ENCODE data around the gene ATP2A1. TPM values are rescaled to one million over a fixed set of nuclear protein-coding genes. Genes with fewer than 3 reads are reported as not detected.

ATP2A1 gene
- total and polyA plus RNA-seq, 2 experiments from 2014 or later: 0.73 to 4.0 TPM

DNA sequence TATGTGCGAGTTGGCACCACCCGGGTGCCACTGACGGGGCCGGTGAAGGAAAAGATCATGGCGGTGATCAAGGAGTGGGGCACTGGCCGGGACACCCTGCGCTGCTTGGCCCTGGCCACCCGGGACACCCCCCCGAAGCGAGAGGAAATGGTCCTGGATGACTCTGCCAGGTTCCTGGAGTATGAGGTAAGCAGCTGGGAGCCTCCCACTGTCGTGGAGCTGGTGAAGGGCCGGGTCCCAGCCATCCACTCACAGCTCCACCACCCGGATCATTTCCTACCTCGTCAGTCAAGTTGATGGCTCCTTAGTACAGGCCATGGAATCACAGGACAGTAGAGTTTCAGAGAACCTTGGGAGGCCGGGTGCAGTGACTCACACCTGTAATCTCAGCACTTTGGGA is 20.0 kb downstream of the ATP2A1 start (continued):
- TF ChIP-seq ETS1 (IDR thresholded peaks at IDR 0.05) (no peak), CREB1 (CRISPR knock-in tag; IDR thresholded peaks at IDR 0.05; ENCODE audit: low read depth) (no peak), POLR2AphosphoS5 (IDR thresholded peaks at IDR 0.05; ENCODE audit: low read depth) (no peak), REST (IDR thresholded peaks at IDR 0.05; ENCODE audit: unreplicated experiment) (no peak)

GRCh38 chr16:28898942-28899341 is 20.7 kb downstream of the ATP2A1 start:
- no peak overlapping the region for H3K4me2 ChIP-seq
- DNase-seq (ENCODE audit: low spot score): no peak
- no peaks in the 10 kb centered on the region for H3K9me2 ChIP-seq (ENCODE audit: insufficient read depth)
- no peak for ATAC-seq
- H2AFZ ChIP-seq: no peak overlapping the region
- H3K27me3 ChIP-seq (ENCODE audit: insufficient read depth): no peaks in the 10 kb centered on the region
- Mint-ChIP-seq H3K9me3 (no peaks in the 10 kb centered on the region), H3K4me1 (no peaks in the 10 kb centered on the region), H3K4me3 (no peak overlapping the region), H3K36me3 (ENCODE audit: low read depth) (no peaks in the 10 kb centered on the region; the same call in 2 of the 3 replicates), H3K27ac (no peak overlapping the region), H3K27me3 (ENCODE audit: insufficient read depth, low read depth, poor library complexity) (peaks cover 6% of the 10 kb centered on the region)
- no peak overlapping the region for H3K27ac ChIP-seq (ENCODE audit: low read depth)
- H3K36me3 ChIP-seq (ENCODE audit: insufficient read depth): no peaks in the 10 kb centered on the region
- H3K4me3 ChIP-seq: no peak overlapping the region
- H3K4me1 ChIP-seq (ENCODE audit: insufficient read depth): no peaks in the 10 kb centered on the region
- H3K79me2 ChIP-seq (replicated peaks; ENCODE audit: insufficient read depth): no peaks in the 10 kb centered on the region
- TF ChIP-seq POLR2AphosphoS5 (IDR thresholded peaks at IDR 0.05; ENCODE audit: low read depth): no peak
- TF ChIP-seq ETS1 (IDR thresholded peaks at IDR 0.05): no peak
- TF ChIP-seq NANOG (IDR thresholded peaks at IDR 0.05; ENCODE audit: borderline replicate concordance): no peak
- TF ChIP-seq, protein P1, sequence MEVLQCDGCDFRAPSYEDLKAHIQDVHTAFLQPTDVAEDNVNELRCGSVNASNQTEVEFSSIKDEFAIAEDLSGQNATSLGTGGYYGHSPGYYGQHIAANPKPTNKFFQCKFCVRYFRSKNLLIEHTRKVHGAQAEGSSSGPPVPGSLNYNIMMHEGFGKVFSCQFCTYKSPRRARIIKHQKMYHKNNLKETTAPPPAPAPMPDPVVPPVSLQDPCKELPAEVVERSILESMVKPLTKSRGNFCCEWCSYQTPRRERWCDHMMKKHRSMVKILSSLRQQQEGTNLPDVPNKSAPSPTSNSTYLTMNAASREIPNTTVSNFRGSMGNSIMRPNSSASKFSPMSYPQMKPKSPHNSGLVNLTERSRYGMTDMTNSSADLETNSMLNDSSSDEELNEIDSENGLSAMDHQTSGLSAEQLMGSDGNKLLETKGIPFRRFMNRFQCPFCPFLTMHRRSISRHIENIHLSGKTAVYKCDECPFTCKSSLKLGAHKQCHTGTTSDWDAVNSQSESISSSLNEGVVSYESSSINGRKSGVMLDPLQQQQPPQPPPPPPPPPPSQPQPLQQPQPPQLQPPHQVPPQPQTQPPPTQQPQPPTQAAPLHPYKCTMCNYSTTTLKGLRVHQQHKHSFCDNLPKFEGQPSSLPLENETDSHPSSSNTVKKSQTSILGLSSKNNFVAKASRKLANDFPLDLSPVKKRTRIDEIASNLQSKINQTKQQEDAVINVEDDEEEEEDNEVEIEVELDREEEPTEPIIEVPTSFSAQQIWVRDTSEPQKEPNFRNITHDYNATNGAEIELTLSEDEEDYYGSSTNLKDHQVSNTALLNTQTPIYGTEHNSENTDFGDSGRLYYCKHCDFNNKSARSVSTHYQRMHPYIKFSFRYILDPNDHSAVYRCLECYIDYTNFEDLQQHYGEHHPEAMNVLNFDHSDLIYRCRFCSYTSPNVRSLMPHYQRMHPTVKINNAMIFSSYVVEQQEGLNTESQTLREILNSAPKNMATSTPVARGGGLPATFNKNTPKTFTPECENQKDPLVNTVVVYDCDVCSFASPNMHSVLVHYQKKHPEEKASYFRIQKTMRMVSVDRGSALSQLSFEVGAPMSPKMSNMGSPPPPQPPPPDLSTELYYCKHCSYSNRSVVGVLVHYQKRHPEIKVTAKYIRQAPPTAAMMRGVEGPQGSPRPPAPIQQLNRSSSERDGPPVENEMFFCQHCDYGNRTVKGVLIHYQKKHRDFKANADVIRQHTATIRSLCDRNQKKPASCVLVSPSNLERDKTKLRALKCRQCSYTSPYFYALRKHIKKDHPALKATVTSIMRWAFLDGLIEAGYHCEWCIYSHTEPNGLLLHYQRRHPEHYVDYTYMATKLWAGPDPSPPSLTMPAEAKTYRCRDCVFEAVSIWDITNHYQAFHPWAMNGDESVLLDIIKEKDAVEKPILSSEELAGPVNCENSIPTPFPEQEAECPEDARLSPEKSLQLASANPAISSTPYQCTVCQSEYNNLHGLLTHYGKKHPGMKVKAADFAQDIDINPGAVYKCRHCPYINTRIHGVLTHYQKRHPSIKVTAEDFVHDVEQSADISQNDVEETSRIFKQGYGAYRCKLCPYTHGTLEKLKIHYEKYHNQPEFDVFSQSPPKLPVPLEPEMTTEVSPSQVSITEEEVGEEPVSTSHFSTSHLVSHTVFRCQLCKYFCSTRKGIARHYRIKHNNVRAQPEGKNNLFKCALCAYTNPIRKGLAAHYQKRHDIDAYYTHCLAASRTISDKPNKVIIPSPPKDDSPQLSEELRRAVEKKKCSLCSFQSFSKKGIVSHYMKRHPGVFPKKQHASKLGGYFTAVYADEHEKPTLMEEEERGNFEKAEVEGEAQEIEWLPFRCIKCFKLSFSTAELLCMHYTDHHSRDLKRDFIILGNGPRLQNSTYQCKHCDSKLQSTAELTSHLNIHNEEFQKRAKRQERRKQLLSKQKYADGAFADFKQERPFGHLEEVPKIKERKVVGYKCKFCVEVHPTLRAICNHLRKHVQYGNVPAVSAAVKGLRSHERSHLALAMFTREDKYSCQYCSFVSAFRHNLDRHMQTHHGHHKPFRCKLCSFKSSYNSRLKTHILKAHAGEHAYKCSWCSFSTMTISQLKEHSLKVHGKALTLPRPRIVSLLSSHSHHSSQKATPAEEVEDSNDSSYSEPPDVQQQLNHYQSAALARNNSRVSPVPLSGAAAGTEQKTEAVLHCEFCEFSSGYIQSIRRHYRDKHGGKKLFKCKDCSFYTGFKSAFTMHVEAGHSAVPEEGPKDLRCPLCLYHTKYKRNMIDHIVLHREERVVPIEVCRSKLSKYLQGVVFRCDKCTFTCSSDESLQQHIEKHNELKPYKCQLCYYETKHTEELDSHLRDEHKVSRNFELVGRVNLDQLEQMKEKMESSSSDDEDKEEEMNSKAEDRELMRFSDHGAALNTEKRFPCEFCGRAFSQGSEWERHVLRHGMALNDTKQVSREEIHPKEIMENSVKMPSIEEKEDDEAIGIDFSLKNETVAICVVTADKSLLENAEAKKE (CRISPR knock-in tag; IDR thresholded peaks at IDR 0.05): no peak
- TF ChIP-seq ZNF114 (CRISPR knock-in tag; IDR thresholded peaks at IDR 0.05): no peak
- no peaks in the 10 kb centered on the region for H3F3A ChIP-seq (replicated peaks; ENCODE audit: low read depth)
- H4K20me1 ChIP-seq (replicated peaks; ENCODE audit: insufficient read depth): no peaks in the 10 kb centered on the region; the same call in 1 of the 2 replicates

All from GM23338 (cell line).